Mesendoderm (in vitro differentiated cells): ENCODE data around the gene HECTD4.
"Not testable (repeated sequence)": the region's sequence is repeated elsewhere in the genome, so short reads cannot be mapped to it uniquely, and the experiment has no call there.

Experiments
- DNase-seq: peaks from one replicate; pipeline ENCODE4 v3.0.0; 2013
- H2AK5ac ChIP-seq: 2 replicates; pipeline ENCODE4 v1.6.1; 2013; ENCODE audit warnings: low read length, inconsistent platforms
- H2BK120ac ChIP-seq: 2 replicates; pipeline ENCODE4 v1.6.1; 2013; ENCODE audit warnings: low read depth, mild to moderate bottlenecking, low read length, moderate library complexity, mixed read lengths
- H2BK15ac ChIP-seq: replicated peaks from 2 replicates; pipeline ENCODE4 v1.6.1; 2013; ENCODE audit warnings: low read depth, mild to moderate bottlenecking, moderate library complexity
- H2BK5ac ChIP-seq: 2 replicates; pipeline ENCODE4 v1.6.1; 2013; ENCODE audit warnings: low read length, inconsistent platforms
- H3K18ac ChIP-seq: 2 replicates; pipeline ENCODE4 v1.6.1; 2013; ENCODE audit warnings: mild to moderate bottlenecking, low read length, mixed read lengths
- H3K23ac ChIP-seq: one replicate; pipeline ENCODE4 v1.6.1; 2013; ENCODE audit warnings: low read length
- H3K27ac ChIP-seq: 2 replicates; pipeline ENCODE4 v1.5.1; 2013; ENCODE audit warnings: low read depth, mild to moderate bottlenecking, inconsistent platforms, low read length, moderate library complexity
- H3K27me3 ChIP-seq: 2 replicates; pipeline ENCODE4 v1.6.1; 2013; ENCODE audit warnings: low read length, control low read depth, mild to moderate bottlenecking, inconsistent platforms; ENCODE audit not compliant: insufficient read depth, poor library complexity
- H3K36me3 ChIP-seq: 2 replicates; pipeline ENCODE4 v1.6.1; 2013; ENCODE audit warnings: low read length, inconsistent platforms; ENCODE audit not compliant: control insufficient read depth, insufficient read depth
- H3K4ac ChIP-seq: one replicate; pipeline ENCODE4 v1.6.1; 2013; ENCODE audit warnings: low read depth, mild to moderate bottlenecking, low read length, moderate library complexity
- H3K4me1 ChIP-seq: 2 replicates; pipeline ENCODE4 v1.6.1; 2013; ENCODE audit warnings: low read depth, low read length, inconsistent platforms; ENCODE audit not compliant: control insufficient read depth
- H3K4me2 ChIP-seq: 2 replicates; pipeline ENCODE4 v1.6.1; 2013; ENCODE audit warnings: low read length
- H3K4me3 ChIP-seq: 2 replicates; pipeline ENCODE4 v1.5.1; 2013; ENCODE audit warnings: mild to moderate bottlenecking, low read length
- H3K56ac ChIP-seq: one replicate; pipeline ENCODE4 v1.6.1; 2013; ENCODE audit warnings: low read length
- H3K79me1 ChIP-seq: 2 replicates; pipeline ENCODE4 v1.6.1; 2013; ENCODE audit warnings: low read length, inconsistent platforms
- H3K79me2 ChIP-seq: 2 replicates; pipeline ENCODE4 v1.6.1; 2013; ENCODE audit warnings: mild to moderate bottlenecking, low read length; ENCODE audit not compliant: control insufficient read depth, insufficient read depth
- H3K9ac ChIP-seq: 2 replicates; pipeline ENCODE4 v1.6.1; 2013; ENCODE audit warnings: low read length, inconsistent platforms
- H4K5ac ChIP-seq: one replicate; pipeline ENCODE4 v1.6.1; 2013; ENCODE audit warnings: low read length
- H4K8ac ChIP-seq: one replicate; pipeline ENCODE4 v1.6.1; 2013; ENCODE audit warnings: low read depth, mild to moderate bottlenecking, control low read depth, low read length, moderate library complexity
- WGBS: extraction: QIAGEN DNeasy Blood & Tissue Kit; methylation state at CpG from one replicate; pipeline ENCODE4 v1.1.7; 2013; ENCODE audit warnings: low lambda C conversion rate, missing lambda C conversion rate; ENCODE audit not compliant: insufficient coverage; ENCODE audit errors: extremely low coverage; 5-methylcytosine and 5-hydroxymethylcytosine counted together

The HECTD4 gene

GRCh38 chr12:112419297-112420133 lies 37.3 kb upstream of the HECTD4 start:
- no peak overlapping the region for H2BK15ac ChIP-seq
- H3K36me3 ChIP-seq: no peaks in the 10 kb centered on the region
- peak overlapping the region; percentile 98 for H3K18ac ChIP-seq
- peaks cover 13% of the 10 kb centered on the region for H3K79me1 ChIP-seq
- H2BK5ac ChIP-seq: no peak overlapping the region
- H3K27me3 ChIP-seq: no peaks in the 10 kb centered on the region
- peak overlapping the region; percentile 5 for H4K8ac ChIP-seq
- peak overlapping the region; percentile 88 for H3K4ac ChIP-seq
- peak overlapping the region; percentile 52 for H3K4me2 ChIP-seq
- H3K23ac ChIP-seq: peak overlapping the region; percentile 20
- WGBS: no CpG with 5 or more reads among the region's 31 CpGs
- H4K5ac ChIP-seq: no peak overlapping the region
- no peak overlapping the region for H2BK120ac ChIP-seq
- peak overlapping the region; percentile 94 for H3K27ac ChIP-seq
- H3K9ac ChIP-seq: peak overlapping the region; percentile 73
- peak overlapping the region; percentile 97 for H3K56ac ChIP-seq
- DNase-seq: peak; percentile 92
- H3K79me2 ChIP-seq: peaks cover 45% of the 10 kb centered on the region
- peak overlapping the region; percentile 60 for H3K4me3 ChIP-seq
- H2AK5ac ChIP-seq: no peak overlapping the region
- no peaks in the 10 kb centered on the region for H3K4me1 ChIP-seq

DNA sequence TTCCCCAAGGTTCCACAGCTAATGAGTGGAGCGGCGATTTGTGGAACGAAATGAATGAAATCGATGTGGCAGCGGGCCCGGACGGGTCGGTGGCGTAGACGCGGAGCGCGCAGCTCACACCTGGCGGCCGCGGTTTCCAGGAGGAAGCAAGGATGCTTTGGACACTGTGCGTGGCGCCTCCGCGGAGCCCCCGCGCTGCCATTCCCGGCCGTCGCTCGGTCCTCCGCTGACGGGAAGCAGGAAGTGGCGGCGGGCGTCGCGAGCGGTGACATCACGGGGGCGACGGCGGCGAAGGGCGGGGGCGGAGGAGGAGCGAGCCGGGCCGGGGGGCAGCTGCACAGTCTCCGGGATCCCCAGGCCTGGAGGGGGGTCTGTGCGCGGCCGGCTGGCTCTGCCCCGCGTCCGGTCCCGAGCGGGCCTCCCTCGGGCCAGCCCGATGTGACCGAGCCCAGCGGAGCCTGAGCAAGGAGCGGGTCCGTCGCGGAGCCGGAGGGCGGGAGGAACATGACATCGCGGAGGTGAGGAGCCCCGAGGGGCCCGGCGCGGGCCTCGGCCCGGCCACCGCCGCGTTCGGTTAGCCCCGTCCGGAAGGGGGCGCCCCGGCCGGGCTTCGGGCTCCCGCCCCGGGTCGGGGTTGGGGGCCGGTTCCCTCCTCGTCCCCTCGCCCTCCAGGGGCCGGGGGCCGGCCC lies 36.5 kb upstream of the HECTD4 start, which contains the start of gene PTPN11:
Gene PTPN11 (plus strand): TSS at position 340 of the 689 bp plus-strand sequence. CDS start 165 bp downstream, at position 505.
- Histone ChIP-seq H4K5ac (no peak within 1 kb of the TSS), H3K4me1 (no peaks in the 10 kb centered on the region), H3K27ac (peak within 1 kb of the TSS; percentile 94), H3K23ac (peak within 1 kb of the TSS; percentile 99), H2BK120ac (peak within 1 kb of the TSS; percentile 89), H2BK15ac (no peak within 1 kb of the TSS), H3K56ac (peak within 1 kb of the TSS; percentile 99), H3K4me3 (peak within 1 kb of the TSS; percentile 96), H3K79me1 (peaks cover 11% of the 10 kb centered on the region), H3K4ac (peak within 1 kb of the TSS; percentile 88), H3K9ac (peak within 1 kb of the TSS; percentile 97), H3K4me2 (peak within 1 kb of the TSS; percentile 62), H3K79me2 (peaks cover 37% of the 10 kb centered on the region), H4K8ac (peak within 1 kb of the TSS; percentile 5), H3K27me3 (no peaks in the 10 kb centered on the region), H3K18ac (peak within 1 kb of the TSS; percentile 98), H2BK5ac (peak within 1 kb of the TSS; percentile 89), H2AK5ac (no peak within 1 kb of the TSS), H3K36me3 (no peaks in the 10 kb centered on the region)
- no CpG with 5 or more reads among the region's 89 CpGs for WGBS
- peak; percentile 91 for DNase-seq

DNA sequence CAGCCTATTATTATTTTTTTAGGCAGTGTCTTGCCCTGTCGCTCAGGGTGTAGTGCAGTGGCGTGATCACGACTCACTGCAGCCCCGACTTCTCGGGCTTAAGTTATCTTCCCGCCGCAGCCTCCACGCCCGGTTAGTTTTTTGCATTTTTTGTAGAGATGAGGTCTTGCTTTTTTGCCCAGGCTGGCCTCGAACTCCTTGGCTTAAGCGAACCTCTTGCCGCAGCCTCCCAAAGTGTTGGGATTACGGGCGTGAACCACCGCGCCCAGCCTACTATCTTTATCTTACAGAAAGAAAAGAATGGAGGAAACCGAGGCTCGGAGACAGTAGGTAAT lies 36.0 kb upstream of the HECTD4 start:
- H3K9ac ChIP-seq: peak overlapping the region; percentile 97
- H3K27me3 ChIP-seq: no peaks in the 10 kb centered on the region

DNA sequence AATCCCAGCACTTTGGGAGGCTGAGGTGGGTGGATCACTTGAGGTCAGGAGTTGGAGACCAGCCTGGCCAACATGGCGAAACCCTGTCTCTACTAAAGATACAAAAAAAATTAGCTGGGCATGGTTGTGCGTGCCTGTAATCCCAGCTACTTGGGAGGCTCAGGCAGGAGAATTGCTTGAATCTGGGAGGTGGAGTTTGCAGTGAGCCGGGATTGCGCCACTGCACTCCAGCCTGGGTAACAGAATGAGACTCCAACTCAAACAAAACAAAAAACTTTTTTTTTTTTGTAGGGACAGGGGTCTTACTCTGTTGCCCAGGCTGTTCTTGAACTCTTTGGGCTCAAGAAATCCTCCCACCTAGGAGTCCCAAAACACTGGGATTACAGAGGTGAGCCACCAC lies 33.2 kb upstream of the HECTD4 start:
- not testable (repeated sequence) for H4K5ac ChIP-seq, H3K23ac ChIP-seq, H3K56ac ChIP-seq, H3K79me1 ChIP-seq, H3K9ac ChIP-seq, H3K4ac ChIP-seq, H3K27me3 ChIP-seq, H3K4me3 ChIP-seq, H2AK5ac ChIP-seq, H3K27ac ChIP-seq, H2BK120ac ChIP-seq, H3K4me1 ChIP-seq, H2BK5ac ChIP-seq, H3K18ac ChIP-seq, H2BK15ac ChIP-seq, H3K36me3 ChIP-seq, DNase-seq, H4K8ac ChIP-seq, H3K4me2 ChIP-seq
- H3K79me2 ChIP-seq: peaks cover 13% of the 10 kb centered on the region
- no CpG with 5 or more reads among the region's 4 CpGs for WGBS

More for the DNA sequence above, 36.0 kb upstream of the HECTD4 start:
- Histone ChIP-seq H4K8ac (no peak overlapping the region), H4K5ac (no peak overlapping the region), H2BK120ac (no peak overlapping the region), H3K4ac (no peak overlapping the region), H3K56ac (peak overlapping the region; percentile 99), H2BK5ac (no peak overlapping the region), H3K79me1 (peaks cover 11% of the 10 kb centered on the region), H3K79me2 (peaks cover 36% of the 10 kb centered on the region), H2BK15ac (no peak overlapping the region), H2AK5ac (no peak overlapping the region), H3K23ac (no peak overlapping the region), H3K4me3 (peak overlapping the region; percentile 96), H3K4me1 (no peaks in the 10 kb centered on the region), H3K4me2 (peak overlapping the region; percentile 62), H3K18ac (peak overlapping the region; percentile 24), H3K36me3 (no peaks in the 10 kb centered on the region), H3K27ac (peak overlapping the region; percentile 79)
- no peak for DNase-seq
- no CpG with 5 or more reads among the region's 18 CpGs for whole genome bisulfite sequencing

DNA sequence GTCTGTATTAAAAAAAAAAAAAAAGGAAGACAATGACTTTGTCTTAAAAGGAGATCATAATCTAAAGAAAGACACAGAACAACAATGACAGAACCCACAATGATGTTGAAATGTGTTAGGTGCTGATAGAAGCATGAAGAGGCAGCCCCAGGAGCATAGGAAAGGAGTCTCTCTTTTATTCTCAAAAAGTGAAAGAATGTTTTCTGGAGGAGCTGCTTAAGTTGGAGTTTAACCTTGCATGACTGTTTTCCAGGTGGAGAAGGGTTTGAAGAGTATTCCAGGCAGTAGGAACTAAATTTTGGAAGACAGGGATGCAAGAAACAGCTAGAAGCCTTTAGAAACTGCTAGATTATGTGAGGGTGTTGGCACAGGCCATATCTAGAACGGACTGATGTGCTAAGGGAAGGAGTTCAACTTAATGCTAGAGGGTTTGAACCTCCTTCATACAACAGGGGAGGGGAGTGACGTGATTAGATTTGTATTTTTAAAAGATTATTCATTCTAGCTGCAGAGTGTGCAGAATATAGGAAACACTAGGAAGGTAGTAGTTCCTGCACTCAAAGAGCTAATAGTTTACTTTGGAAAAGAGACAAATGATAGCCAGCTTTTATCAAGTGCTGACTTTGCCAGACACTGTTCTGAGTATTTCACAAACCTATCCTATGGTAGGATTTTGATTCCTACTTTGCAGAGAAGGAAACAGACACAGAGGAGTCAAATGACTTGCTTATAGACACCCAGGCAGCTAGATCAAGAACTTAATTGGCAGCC lies 31.8 kb upstream of the HECTD4 start:
- no peak for DNase-seq
- no peak overlapping the region for H3K9ac ChIP-seq
- H4K8ac ChIP-seq: no peak overlapping the region
- H2AK5ac ChIP-seq: no peak overlapping the region
- no peak overlapping the region for H3K4me2 ChIP-seq
- H3K27ac ChIP-seq: no peak overlapping the region
- H3K56ac ChIP-seq: no peak overlapping the region
- H3K4me3 ChIP-seq: no peak overlapping the region
- H2BK5ac ChIP-seq: no peak overlapping the region
- no peaks in the 10 kb centered on the region for H3K79me1 ChIP-seq
- H2BK120ac ChIP-seq: no peak overlapping the region
- no peaks in the 10 kb centered on the region for H3K36me3 ChIP-seq
- peaks cover 2% of the 10 kb centered on the region for H3K79me2 ChIP-seq
- no peak overlapping the region for H3K4ac ChIP-seq
- no peaks in the 10 kb centered on the region for H3K4me1 ChIP-seq
- no CpG with 5 or more reads among the region's 2 CpGs for WGBS
- no peak overlapping the region for H3K18ac ChIP-seq
- H4K5ac ChIP-seq: no peak overlapping the region
- H3K23ac ChIP-seq: no peak overlapping the region
- no peak overlapping the region for H2BK15ac ChIP-seq
- no peaks in the 10 kb centered on the region for H3K27me3 ChIP-seq
